ENCODE measurements around the gene FARS2. TPM values are rescaled to one million over a fixed set of nuclear protein-coding genes. Genes with fewer than 3 reads are reported as not detected.

Gene FARS2
- total and polyA plus RNA-seq, 2 donors (not counting 1 experiment from before 2014, with no cell fraction given), result 33.0 to 35.5 TPM

- Histone ChIP-seq H3K9ac (ENCODE audit: low read length) (no peak overlapping the region), H3K27me3 (replicated peaks in 1 of 4; ENCODE audit: control extremely low read depth in 1 of 4, control insufficient read depth in 3 of 4, insufficient read depth in 4 of 4, low read length in 3 of 4) (no peaks in the 10 kb centered on the region), H3K4me1 (ENCODE audit: control insufficient read depth in 2 of 2, insufficient read depth in 2 of 2, low read length in 2 of 2) (peaks cover 10 to 21% of the 10 kb centered on the region in 2 donors), H3K36me3 (replicated peaks in 1 of 2; ENCODE audit: control extremely low read depth in 1 of 2, control insufficient read depth in 1 of 2, extremely low read depth in 1 of 2, insufficient read depth in 2 of 2, low read length in 1 of 2) (no peaks in the 10 kb centered on the region), H3K4me2 (replicated peaks; ENCODE audit: low read depth, low read length, poor library complexity, severe bottlenecking) (no peak overlapping the region), H3K9me3 (ENCODE audit: control extremely low read depth in 1 of 3, control insufficient read depth in 2 of 3, insufficient read depth in 1 of 3, low read length in 2 of 3) (peaks cover 0 to 6% (median 0%) of the 10 kb centered on the region in 3 donors), H3K79me2 (ENCODE audit: control insufficient read depth, insufficient read depth, low read length) (peaks cover 6% of the 10 kb centered on the region), H2AFZ (ENCODE audit: insufficient read depth, low read depth, low read length, poor library complexity, severe bottlenecking) (no peak overlapping the region), H3K27ac (ENCODE audit: low read length in 2 of 2) (no peak overlapping the region), H3K4me3 (ENCODE audit: control extremely low read depth in 1 of 5, extremely low read depth in 1 of 5, insufficient read depth in 1 of 5, low read depth in 2 of 5, low read length in 4 of 5) (no peak overlapping the region), H4K20me1 (ENCODE audit: control insufficient read depth, insufficient read depth, low read length, poor library complexity, severe bottlenecking) (no peaks in the 10 kb centered on the region)
- ChIA-PET POLR2A (no interaction called here), CTCF (no interaction called here)
- H3K9me3 Mint-ChIP-seq (ENCODE audit: insufficient read depth), result no peaks in the 10 kb centered on the region
- DNase-seq (no peak), ATAC-seq (ENCODE audit: low read depth) (no peak)
- intact Hi-C loops (cut with micrococcal nuclease), result no loop called here
- TF ChIP-seq CTCF (IDR thresholded peaks at IDR 0.05) (no peak), EZH2 (IDR thresholded peaks at IDR 0.05; ENCODE audit: borderline replicate concordance, insufficient read depth, low read depth, low read length, poor library complexity, severe bottlenecking) (no peak)
- no peak overlapping the region for H3K27ac Mint-ChIP-seq
- H3K4me3 Mint-ChIP-seq, result no peak overlapping the region
- H3K4me1 Mint-ChIP-seq, result peaks cover 27% of the 10 kb centered on the region
- H3K27me3 Mint-ChIP-seq, result no peaks in the 10 kb centered on the region
- over 99% methylated on average over 14 of the region's 14 CpGs for WGBS (ENCODE audit: insufficient coverage)
These were observed 439.9 kb downstream of the FARS2 start for GRCh38 chr6:5701174-5701573.

- Mint-ChIP-seq H3K27ac (no peak overlapping the region), H3K4me3 (no peak overlapping the region), H3K27me3 (no peaks in the 10 kb centered on the region), H3K9me3 (ENCODE audit: insufficient read depth) (no peaks in the 10 kb centered on the region), H3K4me1 (peaks cover 12% of the 10 kb centered on the region)
- WGBS (ENCODE audit: insufficient coverage), result 100% methylated on average over 2 of the region's 3 CpGs
- Histone ChIP-seq H3K9me3 (ENCODE audit: control extremely low read depth in 1 of 3, control insufficient read depth in 2 of 3, insufficient read depth in 1 of 3, low read length in 2 of 3) (no peaks in the 10 kb centered on the region), H3K4me3 (ENCODE audit: control extremely low read depth in 1 of 5, extremely low read depth in 1 of 5, insufficient read depth in 1 of 5, low read depth in 2 of 5, low read length in 4 of 5) (no peak overlapping the region), H3K27ac (ENCODE audit: low read length in 2 of 2) (no peak overlapping the region), H3K79me2 (ENCODE audit: control insufficient read depth, insufficient read depth, low read length) (peaks cover 8% of the 10 kb centered on the region), H4K20me1 (ENCODE audit: control insufficient read depth, insufficient read depth, low read length, poor library complexity, severe bottlenecking) (no peaks in the 10 kb centered on the region), H3K27me3 (replicated peaks in 1 of 4; ENCODE audit: control extremely low read depth in 1 of 4, control insufficient read depth in 3 of 4, insufficient read depth in 4 of 4, low read length in 3 of 4) (no peaks in the 10 kb centered on the region), H2AFZ (ENCODE audit: insufficient read depth, low read depth, low read length, poor library complexity, severe bottlenecking) (no peak overlapping the region), H3K36me3 (replicated peaks in 1 of 2; ENCODE audit: control extremely low read depth in 1 of 2, control insufficient read depth in 1 of 2, extremely low read depth in 1 of 2, insufficient read depth in 2 of 2, low read length in 1 of 2) (no peaks in the 10 kb centered on the region), H3K4me1 (ENCODE audit: control insufficient read depth in 2 of 2, insufficient read depth in 2 of 2, low read length in 2 of 2) (peaks cover 0 to 6% of the 10 kb centered on the region in 2 donors), H3K9ac (ENCODE audit: low read length) (no peak overlapping the region), H3K4me2 (replicated peaks; ENCODE audit: low read depth, low read length, poor library complexity, severe bottlenecking) (no peak overlapping the region)
- ATAC-seq (ENCODE audit: low read depth), result no peak
- intact Hi-C loops (cut with micrococcal nuclease), result no loop called here
- TF ChIP-seq CTCF (IDR thresholded peaks at IDR 0.05) (no peak), EZH2 (IDR thresholded peaks at IDR 0.05; ENCODE audit: borderline replicate concordance, insufficient read depth, low read depth, low read length, poor library complexity, severe bottlenecking) (no peak)
- ChIA-PET POLR2A (no interaction called here), CTCF (no interaction called here)
- DNase-seq, result no peak
These were observed 443.4 kb downstream of the FARS2 start for GRCh38 chr6:5704708-5705107.
